OCI-LY7 (cell line): ENCODE results near the gene ABCA2.

Experiments
- EZH2phosphoT487 ChIP-seq: fragments of 200-600 bp; sonication (generic); IDR thresholded peaks from 2 replicates; pipeline ENCODE4 v1.6.1; 2018; ENCODE audit warnings: low read depth, borderline replicate concordance, mild to moderate bottlenecking, mixed run types, antibody characterized with exemption, low read length, moderate library complexity, mixed read lengths
- TF ChIP-seq, protein P1 (sequence below): fragments of 200-600 bp; sonication (generic); conservative IDR thresholded peaks from 2 replicates; pipeline ENCODE4 v1.5.1; 2014; ENCODE audit warnings: mild to moderate bottlenecking, antibody characterized with exemption, low read length, moderate library complexity, mixed read lengths

DNA sequence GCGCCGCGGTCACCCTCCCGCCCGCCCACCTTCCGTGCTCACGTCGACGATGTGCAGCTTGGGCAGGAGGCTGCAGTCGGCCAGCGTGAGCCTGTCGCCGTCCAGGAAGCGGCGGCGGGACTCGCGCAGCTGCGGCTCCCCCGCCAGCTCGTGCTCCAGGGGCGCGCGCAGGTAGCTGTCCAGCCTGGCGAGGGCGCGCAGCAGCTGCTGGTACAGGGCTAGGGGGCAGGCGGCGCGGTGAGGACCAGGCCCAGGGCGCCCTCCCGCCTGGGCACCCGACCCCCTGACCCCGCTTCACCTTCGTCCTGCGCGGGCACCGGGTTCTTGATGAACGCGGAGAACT, 33.2 kb downstream of the ABCA2 start:
- TF ChIP-seq, protein P1, sequence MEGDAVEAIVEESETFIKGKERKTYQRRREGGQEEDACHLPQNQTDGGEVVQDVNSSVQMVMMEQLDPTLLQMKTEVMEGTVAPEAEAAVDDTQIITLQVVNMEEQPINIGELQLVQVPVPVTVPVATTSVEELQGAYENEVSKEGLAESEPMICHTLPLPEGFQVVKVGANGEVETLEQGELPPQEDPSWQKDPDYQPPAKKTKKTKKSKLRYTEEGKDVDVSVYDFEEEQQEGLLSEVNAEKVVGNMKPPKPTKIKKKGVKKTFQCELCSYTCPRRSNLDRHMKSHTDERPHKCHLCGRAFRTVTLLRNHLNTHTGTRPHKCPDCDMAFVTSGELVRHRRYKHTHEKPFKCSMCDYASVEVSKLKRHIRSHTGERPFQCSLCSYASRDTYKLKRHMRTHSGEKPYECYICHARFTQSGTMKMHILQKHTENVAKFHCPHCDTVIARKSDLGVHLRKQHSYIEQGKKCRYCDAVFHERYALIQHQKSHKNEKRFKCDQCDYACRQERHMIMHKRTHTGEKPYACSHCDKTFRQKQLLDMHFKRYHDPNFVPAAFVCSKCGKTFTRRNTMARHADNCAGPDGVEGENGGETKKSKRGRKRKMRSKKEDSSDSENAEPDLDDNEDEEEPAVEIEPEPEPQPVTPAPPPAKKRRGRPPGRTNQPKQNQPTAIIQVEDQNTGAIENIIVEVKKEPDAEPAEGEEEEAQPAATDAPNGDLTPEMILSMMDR: no peak
- no peak for TF ChIP-seq EZH2phosphoT487
